Endometrial microvascular endothelial cells (primary cell): ENCODE results near the gene ATP7A. TPM values are rescaled to one million over a fixed set of nuclear protein-coding genes. Genes with fewer than 3 reads are reported as not detected.
"Not testable (repeated sequence)": the region's sequence is repeated elsewhere in the genome, so short reads cannot be mapped to it uniquely, and the experiment has no call there.

Experiments used
- in situ Hi-C: cut with HindIII; loops from 2 replicates; pipeline ENCODE4 v1.10.0; 2017; ENCODE audit warnings: low sequenced_read_pairs, low pct_unique_long_range_greater_than_20kb; ENCODE audit errors: inconsistent ontology term
- total RNA-seq: library from RNA; depleted of rRNA; stranded (reverse); fragments of >200 nt; gene quantifications from one replicate; pipeline ENCODE4 v1.2.3, GENCODE V29; 2015; ENCODE audit errors: inconsistent ontology term

Gene ATP7A
- total RNA-seq, 1 donor from 2014 or later = 9.6 TPM

DNA sequence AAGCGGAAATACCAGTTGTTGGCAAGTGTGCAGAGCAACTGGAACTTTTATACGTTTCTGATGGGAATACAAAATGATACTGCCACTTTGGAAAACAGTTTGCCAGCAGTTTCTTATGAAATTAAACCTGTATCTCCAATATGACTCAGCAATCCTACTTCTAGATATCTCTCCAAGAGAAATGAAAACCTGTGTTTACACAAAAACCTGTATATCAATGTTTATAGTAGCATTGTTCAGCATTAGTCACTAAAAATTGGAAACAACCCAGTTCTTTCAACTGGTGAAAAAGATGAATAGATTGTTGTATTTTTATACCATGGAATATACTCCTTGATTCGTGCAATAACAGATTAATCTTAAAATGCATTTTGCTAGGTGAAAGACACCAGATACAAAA, 26.8 kb downstream of the ATP7A start:
- in situ Hi-C loops = no loop called here

DNA sequence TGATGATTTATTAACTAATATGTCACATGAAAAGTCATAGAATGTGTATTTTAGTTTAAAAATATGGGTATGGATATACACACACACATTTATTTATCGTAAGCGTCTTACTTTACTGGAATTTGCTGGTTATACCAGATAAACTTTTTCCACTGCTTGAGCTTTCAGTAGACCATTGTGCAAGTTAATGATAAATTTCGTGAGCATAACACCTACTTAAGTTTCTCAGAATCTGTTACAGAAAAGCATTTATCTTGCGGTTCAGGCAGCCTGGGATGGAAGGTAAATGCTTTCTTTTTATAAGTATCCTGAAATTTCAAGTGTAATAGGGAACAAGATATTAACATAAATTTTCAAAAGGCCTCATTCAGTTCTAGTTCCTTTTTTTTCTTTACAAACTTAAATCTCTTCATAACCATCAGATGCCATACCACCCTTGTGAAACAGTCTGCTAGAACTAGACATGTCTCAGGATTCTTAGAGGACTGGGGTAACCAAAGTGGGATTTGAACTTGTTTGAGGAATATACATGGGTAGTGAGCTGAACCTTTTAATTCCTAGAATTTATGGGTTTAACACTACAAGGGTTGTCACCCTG, 27.7 kb downstream of the ATP7A start:
- in situ Hi-C loops = no loop called here

DNA sequence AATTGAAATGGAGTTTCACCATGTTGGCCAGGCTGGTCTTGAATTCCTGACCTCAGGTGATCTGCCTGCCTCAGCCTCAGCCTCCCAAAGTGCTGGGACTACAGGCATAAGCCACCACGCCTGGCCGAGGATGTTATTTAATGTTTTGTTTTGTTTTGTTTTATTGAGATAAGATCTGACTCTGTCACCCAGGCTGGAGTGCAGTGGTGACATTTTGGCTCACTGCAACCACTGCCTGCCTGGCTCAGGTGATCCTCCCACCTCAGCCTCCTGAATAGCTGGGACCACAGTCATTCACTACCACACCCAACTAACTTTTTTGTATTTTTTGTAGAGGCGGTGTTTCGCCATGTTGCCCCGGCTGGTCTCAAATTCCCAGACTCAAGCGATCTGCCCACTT, 34.5 kb downstream of the ATP7A start:
- in situ Hi-C loops = not testable (repeated sequence)

DNA sequence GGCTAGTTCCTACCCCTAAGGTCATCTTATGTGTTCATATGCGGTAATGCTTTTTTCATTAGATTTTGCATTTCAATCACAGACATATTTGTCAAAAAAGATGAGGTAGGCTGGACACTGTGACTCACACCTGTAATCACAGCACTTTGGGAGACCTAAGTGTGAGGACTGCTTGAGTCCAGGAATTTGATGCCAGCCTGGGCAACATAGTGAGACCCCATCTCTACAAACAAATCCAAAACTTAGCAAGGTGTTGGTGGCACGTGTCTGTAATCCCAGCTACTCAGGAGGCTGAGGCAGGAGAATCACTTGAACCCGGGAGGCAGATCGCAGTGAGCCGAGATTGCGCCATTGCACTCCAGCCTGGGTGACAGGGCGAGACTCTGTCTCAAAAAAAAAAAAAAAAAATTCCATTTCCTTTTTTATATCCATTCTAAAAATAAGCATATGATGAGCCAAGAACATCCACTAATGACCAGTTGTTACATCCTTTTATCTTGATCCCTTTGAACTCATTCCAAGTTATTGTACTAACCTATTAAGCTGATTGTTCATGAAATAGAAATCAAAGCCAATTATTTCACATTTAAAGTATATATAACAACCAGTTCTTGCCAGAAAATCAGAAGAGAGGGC, 35.5 kb downstream of the ATP7A start:
- in situ Hi-C loops = no loop called here

DNA sequence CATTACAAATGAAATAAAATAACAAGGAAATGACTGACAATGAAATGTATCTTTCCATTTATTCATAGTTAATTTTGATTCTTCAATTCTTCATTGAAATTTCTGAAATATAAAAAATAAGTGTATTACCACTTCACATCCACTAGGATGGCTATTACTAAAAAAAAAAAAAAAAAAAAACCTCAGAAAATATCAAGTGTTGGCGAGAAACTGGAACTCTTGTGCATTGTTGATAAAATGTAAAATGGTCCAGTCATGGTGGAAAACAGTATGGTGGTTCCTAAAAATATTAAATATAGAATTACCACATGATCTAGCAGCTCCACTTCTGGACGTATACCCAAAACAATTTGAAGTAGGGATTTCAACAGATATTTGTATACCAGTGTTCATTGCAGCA, 36.1 kb downstream of the ATP7A start:
- in situ Hi-C loops = no loop called here

DNA sequence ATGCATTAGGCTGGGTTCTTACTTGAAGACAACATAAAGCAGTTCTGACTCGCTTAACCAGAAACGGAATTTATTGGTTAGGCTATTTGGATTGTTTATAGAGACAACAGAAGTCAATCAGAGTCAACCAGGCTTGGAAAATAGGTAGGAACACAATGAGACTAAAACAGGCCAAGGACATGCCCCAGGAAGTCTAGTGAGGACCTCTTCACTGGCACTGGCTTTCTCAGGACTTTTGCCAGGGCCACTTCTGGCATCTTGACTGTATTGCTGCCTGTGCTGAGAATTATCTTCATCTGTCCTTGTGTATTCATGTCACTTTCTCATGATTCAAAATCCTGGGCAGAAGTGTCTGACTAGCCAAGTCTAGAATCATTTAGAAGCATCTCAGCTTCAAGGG, 39.3 kb downstream of the ATP7A start:
- in situ Hi-C loops = no loop called here

GRCh38 chrX:77952173-77952572, 41.7 kb downstream of the ATP7A start:
- in situ Hi-C loops = no loop called here

GRCh38 chrX:77953302-77953701, 42.8 kb downstream of the ATP7A start:
- in situ Hi-C loops = no loop called here

- in situ Hi-C loops = no loop called here
Observed at GRCh38 chrX:77953708-77954107, 43.2 kb downstream of the ATP7A start.

DNA sequence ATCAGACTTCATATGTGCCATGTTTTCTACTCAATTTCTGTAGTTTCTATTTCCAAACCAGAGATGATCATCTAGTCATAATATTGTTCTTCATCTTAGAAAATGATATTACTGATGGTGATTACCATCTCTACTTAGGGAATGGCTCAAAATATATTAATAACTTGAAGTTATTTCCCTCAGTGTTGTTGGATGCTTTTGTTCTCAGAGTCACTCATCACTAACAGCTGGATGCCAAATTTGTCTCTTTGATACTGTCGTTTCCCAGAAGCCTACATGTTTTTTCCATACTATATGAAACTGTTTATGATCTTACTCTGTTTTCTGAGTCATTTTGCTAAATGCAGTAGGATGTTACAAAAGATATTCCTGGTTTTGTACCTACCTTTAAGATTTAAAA, 50.1 kb downstream of the ATP7A start:
- in situ Hi-C loops = no loop called here

- in situ Hi-C loops = no loop called here
Observed at GRCh38 chrX:77961063-77961462, 50.6 kb downstream of the ATP7A start.

GRCh38 chrX:77962068-77962902, 51.8 kb downstream of the ATP7A start:
- in situ Hi-C loops = no loop called here

DNA sequence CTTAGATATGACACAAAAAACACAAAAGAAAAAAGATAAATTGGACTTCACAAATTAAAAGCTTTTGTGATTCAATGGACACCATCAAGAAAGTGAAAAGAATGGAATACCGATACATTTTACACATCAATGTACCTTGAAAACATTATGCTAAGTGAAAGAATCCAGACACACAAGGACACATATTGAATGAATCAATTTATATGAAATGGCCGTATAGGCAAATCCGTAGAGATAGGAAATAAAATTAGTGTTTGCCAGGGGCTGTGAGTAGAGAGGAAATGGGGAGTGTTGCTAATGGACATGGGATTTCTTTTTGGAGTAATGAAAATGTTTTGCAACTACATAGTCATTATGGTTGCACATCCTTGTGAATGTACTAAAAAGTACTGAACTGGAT, 55.9 kb downstream of the ATP7A start:
- in situ Hi-C loops = no loop called here

DNA sequence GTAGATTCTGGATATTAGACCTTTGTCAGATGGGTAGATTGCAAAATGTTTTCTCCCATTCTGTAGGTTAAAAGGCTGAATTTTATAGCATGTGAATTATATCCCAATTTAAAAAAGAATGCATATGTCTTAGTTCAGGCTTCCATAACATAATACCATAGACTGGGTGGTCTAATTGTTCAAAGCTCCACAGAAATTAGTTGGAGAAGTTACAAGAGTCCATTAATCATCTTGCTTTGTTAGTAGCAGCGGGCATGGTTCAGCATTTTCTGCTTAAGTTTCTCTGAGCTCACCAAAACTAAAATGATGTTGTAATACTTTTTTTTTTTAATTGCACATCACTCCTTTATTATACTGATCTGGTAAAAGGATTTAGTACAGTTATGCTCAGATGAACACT, 57.1 kb downstream of the ATP7A start:
- in situ Hi-C loops = no loop called here

GRCh38 chrX:77969538-77969937, 59.0 kb downstream of the ATP7A start, which contains the start of gene PGAM4:
Gene PGAM4, minus strand, starts transcription at chrX:77969638. Its CDS starts 0 bp downstream, at chrX:77969638.
- in situ Hi-C loops = no loop called here

DNA sequence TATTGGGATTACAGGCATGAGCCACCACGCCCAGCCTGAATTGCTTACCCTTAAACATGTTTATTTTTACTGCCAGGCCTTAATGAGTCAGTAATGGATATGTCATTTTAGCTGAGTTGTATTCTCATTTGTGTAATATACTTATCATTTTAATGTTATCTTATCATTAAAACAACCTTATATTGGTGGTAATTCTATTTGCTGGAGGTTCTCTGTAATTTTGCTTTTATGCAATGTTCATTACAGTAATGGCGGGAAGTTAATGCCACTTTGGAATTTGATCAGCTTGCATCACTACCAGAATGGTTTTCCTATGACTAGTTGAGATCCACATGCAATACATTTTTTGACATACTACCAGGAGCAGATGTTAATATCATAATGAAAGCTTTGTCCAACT, 65.3 kb downstream of the ATP7A start:
- in situ Hi-C loops = no loop called here

GRCh38 chrX:77977095-77977494, 66.6 kb downstream of the ATP7A start:
- in situ Hi-C loops = no loop called here

- in situ Hi-C loops = no loop called here
Observed at GRCh38 chrX:77977518-77977917, 67.0 kb downstream of the ATP7A start.

DNA sequence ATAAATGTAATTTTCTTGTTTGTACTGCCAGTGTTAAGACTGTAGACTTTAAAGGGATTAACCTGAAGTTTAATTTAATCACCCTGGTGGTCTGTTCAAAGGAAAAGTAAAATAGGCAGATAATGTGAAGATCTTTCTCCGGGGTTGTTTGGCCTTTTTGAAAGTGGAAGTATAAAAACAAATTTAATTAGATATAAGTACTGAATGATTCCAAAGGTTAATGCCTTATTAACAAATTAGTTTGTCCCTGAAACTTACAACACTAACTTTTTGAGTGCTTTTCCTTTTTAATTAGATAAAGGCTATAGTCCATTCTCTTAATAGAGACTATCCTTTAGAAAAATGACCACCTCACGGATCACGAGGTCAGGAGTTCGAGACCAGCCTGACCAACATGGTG, 69.4 kb downstream of the ATP7A start:
- in situ Hi-C loops = no loop called here

DNA sequence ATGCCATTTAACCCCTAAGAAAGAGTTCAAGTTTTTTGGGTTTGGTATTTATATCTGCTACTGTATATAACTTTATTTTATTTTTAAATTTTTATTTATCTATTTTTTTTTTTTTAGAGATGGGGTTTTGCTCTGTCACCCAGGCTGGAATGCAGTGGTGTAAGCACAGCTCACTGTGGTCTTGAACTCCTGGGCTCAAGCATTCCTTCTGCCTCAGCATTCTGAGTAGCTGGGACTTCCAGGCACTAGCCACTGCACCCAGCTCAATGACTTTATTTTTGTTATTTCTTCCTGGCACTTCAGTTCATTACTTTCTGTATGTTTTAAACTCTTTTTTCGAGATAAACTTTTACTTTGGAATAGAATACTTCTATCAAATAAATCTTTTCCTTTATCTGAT, 101.4 kb downstream of the ATP7A start:
- in situ Hi-C loops = no loop called here
